Upper lobe of left lung (tissue), 4 donors: ENCODE data around the gene UNC45B.

Experiments used
- CTCF ChIP-seq, 6 experiments: fragments of 450-650 bp in 4 of 6; fragments of 200-600 bp in 2 of 6; sonication (generic) in 2 of 6; IDR thresholded peaks; one replicate each; pipeline ENCODE4 v1.5.1; 2016 to 2019; ENCODE audit warnings: antibody characterized with exemption in 6 of 6
- EP300 ChIP-seq, 4 donors: sonication (generic); formaldehyde crosslinking; IDR thresholded peaks; one replicate each; pipeline ENCODE4 v1.5.1; 2017; ENCODE audit warnings: antibody characterized with exemption in 4 of 4, control low read depth in 2 of 4
- POLR2A ChIP-seq, 4 donors: fragments of 450-650 bp; IDR thresholded peaks; one replicate each; pipeline ENCODE4 v1.5.1; 2016 to 2017; ENCODE audit warnings: antibody characterized with exemption in 4 of 4, mild to moderate bottlenecking in 2 of 4
- POLR2AphosphoS5 ChIP-seq, 2 donors: sonication (generic); formaldehyde crosslinking; IDR thresholded peaks; one replicate each; pipeline ENCODE4 v1.5.1; 2017; ENCODE audit warnings: antibody characterized with exemption in 2 of 2

GRCh38 chr17:35159940-35160339, 12.3 kb downstream of the UNC45B start:
- TF ChIP-seq CTCF (IDR thresholded peaks at IDR 0.05): no peak
- no peak for TF ChIP-seq POLR2A (IDR thresholded peaks at IDR 0.05)
- no peak for TF ChIP-seq POLR2AphosphoS5 (IDR thresholded peaks at IDR 0.05)
- no peak for TF ChIP-seq EP300 (IDR thresholded peaks at IDR 0.05)
